Smooth muscle cell (in vitro differentiated cells): ENCODE results near the gene EPHA2. TPM values are rescaled to one million over a fixed set of nuclear protein-coding genes. Genes with fewer than 3 reads are reported as not detected.

Experiments used
- DNase-seq: peaks from one replicate; lab custom pipeline; 2025; ENCODE audit not compliant: unreplicated experiment; lab: John Stamatoyannopoulos, UW
- H2AFZ ChIP-seq: fragments of 200-600 bp; sonication (generic); 2 replicates; pipeline ENCODE4 v1.6.0; 2016; ENCODE audit warnings: antibody characterized with exemption, low read depth, mild to moderate bottlenecking
- H3F3A ChIP-seq: fragments of 200-600 bp; sonication (generic); 2 replicates; pipeline ENCODE4 v1.6.0; 2017; ENCODE audit warnings: antibody characterized with exemption, low read depth
- H3K27ac ChIP-seq: fragments of 200-600 bp; sonication (generic); 2 replicates; pipeline ENCODE4 v1.5.1; 2016; ENCODE audit warnings: low read depth, mild to moderate bottlenecking
- H3K27me3 ChIP-seq: fragments of 200-600 bp; sonication (generic); 2 replicates; pipeline ENCODE4 v1.6.1; 2016; ENCODE audit warnings: low read depth, mild to moderate bottlenecking
- H3K36me3 ChIP-seq: fragments of 200-600 bp; sonication (generic); 2 replicates; pipeline ENCODE4 v1.5.1; 2016; ENCODE audit warnings: low read depth
- H3K4me1 ChIP-seq: fragments of 200-600 bp; sonication (generic); 2 replicates; pipeline ENCODE4 v1.5.1; 2016; ENCODE audit warnings: low read depth
- H3K4me2 ChIP-seq: fragments of 200-600 bp; sonication (generic); 2 replicates; pipeline ENCODE4 v1.6.0; 2016; ENCODE audit warnings: mild to moderate bottlenecking
- H3K4me3 ChIP-seq: fragments of 200-600 bp; sonication (generic); 2 replicates; pipeline ENCODE4 v1.5.1; 2016; ENCODE audit warnings: mild to moderate bottlenecking
- H3K79me2 ChIP-seq: fragments of 200-600 bp; sonication (generic); 2 replicates; pipeline ENCODE4 v1.6.0; 2016; ENCODE audit warnings: low read depth, mild to moderate bottlenecking
- H3K9ac ChIP-seq: fragments of 200-600 bp; sonication (generic); 2 replicates; pipeline ENCODE4 v1.6.0; 2016; ENCODE audit warnings: low read depth
- H3K9me3 ChIP-seq: fragments of 200-600 bp; sonication (generic); replicated peaks from 2 replicates; pipeline ENCODE4 v1.5.1; 2016; ENCODE audit warnings: low read depth
- H4K20me1 ChIP-seq: fragments of 200-600 bp; sonication (generic); 2 replicates; pipeline ENCODE4 v1.6.0; 2016; ENCODE audit warnings: low read depth
- WGBS: methylation state at CpG from one replicate; pipeline ENCODE4 v1.1.7; 2016; ENCODE audit warnings: low lambda C conversion rate; 5-methylcytosine and 5-hydroxymethylcytosine counted together
- polyA plus RNA-seq: library from polyadenylated mRNA; unstranded; fragments of >200 nt; fragmentation: Nextera tagmentation; extraction: Ambion mirVana; gene quantifications from 2 replicates; pipeline ENCODE4 v1.2.1, GENCODE V29; 2016
- total RNA-seq: library from RNA; depleted of rRNA; stranded (reverse); fragments of >200 nt; gene quantifications from 2 replicates; pipeline ENCODE4 v1.2.3, GENCODE V29; 2014
- TF ChIP-seq, protein P1 (sequence below): fragments of 200-600 bp; sonication (generic); IDR thresholded peaks from 2 replicates; pipeline ENCODE4 v1.5.1; 2017; ENCODE audit warnings: borderline replicate concordance, mild to moderate bottlenecking, antibody characterized with exemption; ENCODE audit not compliant: insufficient read depth, poor library complexity, severe bottlenecking

EPHA2 gene
- total and polyA plus RNA-seq, 2 experiments from 2014 or later, result 27.3 to 34.8 TPM

DNA sequence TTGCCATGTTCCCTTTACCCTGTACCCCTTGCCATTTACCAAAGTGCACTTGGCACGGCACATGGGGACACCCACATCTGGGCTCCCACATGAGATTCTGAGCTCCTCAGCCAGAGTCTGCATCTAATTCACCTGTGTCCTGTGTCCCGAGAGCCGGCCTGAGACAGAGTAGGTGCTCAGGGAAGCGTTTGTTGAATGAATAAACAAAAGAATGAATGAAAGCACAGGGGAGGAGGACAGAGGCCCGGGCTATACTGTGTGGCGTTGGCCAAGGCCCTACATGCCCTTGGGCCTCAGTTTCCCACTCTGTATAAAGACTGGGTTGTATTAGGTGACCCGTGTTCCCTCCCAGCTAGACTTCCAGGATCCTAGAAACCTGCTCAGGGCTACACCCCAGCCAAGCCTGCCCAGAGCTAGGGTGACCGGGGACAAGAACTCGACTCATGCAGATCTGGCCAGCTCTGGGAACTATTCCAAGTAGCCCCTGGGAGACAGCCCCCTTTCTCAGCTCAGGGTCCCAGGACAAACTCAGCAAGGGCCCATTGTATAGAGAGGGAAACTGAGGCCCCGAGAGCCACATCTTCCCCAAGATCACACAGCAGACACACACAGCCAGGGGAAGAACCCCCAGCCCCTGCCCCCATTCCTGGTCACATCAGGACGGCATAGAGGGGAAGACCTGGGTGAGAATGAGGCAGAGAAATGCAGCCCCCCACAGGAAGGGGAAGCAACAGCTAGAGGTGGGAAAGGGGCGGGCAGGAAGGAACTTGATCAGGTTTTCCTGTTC, 6.0 kb downstream of the EPHA2 start:
- 96% methylated on average over 12 of the region's 12 CpGs for WGBS
- H3F3A ChIP-seq, result peaks cover 18% of the 10 kb centered on the region
- no peak overlapping the region for H3K4me2 ChIP-seq
- no peaks in the 10 kb centered on the region for H3K9me3 ChIP-seq
- H2AFZ ChIP-seq, result no peak overlapping the region
- no peak overlapping the region for H3K4me3 ChIP-seq
- DNase-seq, result no peak
- no peaks in the 10 kb centered on the region for H3K27me3 ChIP-seq
- no peak overlapping the region for H3K27ac ChIP-seq
- H4K20me1 ChIP-seq, result peaks cover 86% of the 10 kb centered on the region
- H3K4me1 ChIP-seq, result peaks cover 58% of the 10 kb centered on the region
- no peaks in the 10 kb centered on the region for H3K36me3 ChIP-seq
- TF ChIP-seq, protein P1, sequence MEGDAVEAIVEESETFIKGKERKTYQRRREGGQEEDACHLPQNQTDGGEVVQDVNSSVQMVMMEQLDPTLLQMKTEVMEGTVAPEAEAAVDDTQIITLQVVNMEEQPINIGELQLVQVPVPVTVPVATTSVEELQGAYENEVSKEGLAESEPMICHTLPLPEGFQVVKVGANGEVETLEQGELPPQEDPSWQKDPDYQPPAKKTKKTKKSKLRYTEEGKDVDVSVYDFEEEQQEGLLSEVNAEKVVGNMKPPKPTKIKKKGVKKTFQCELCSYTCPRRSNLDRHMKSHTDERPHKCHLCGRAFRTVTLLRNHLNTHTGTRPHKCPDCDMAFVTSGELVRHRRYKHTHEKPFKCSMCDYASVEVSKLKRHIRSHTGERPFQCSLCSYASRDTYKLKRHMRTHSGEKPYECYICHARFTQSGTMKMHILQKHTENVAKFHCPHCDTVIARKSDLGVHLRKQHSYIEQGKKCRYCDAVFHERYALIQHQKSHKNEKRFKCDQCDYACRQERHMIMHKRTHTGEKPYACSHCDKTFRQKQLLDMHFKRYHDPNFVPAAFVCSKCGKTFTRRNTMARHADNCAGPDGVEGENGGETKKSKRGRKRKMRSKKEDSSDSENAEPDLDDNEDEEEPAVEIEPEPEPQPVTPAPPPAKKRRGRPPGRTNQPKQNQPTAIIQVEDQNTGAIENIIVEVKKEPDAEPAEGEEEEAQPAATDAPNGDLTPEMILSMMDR, result no peak
- no peak overlapping the region for H3K9ac ChIP-seq
- H3K79me2 ChIP-seq, result peaks cover 67% of the 10 kb centered on the region

DNA sequence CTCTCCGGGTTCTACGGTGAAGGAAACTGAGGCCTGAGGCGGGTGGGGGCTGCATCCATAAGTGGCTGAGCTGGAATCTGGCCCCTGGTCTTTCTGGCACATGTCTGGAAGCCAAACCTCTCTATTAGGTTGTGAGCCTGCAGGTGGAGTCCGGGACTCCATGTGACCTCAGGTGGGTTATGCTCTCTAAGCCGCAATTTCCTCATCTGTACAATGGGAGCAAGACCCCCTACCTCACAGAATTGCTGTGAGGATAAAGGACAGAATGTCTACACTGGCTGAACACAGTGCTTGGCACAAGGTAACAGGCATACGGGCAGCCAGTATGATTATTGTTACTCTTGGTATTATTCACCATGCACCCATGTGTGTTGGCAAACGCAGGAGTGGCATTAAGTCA, 6.7 kb downstream of the EPHA2 start:
- Histone ChIP-seq H4K20me1 (peaks cover 85% of the 10 kb centered on the region), H3K4me1 (peaks cover 58% of the 10 kb centered on the region), H3F3A (peaks cover 18% of the 10 kb centered on the region), H3K4me2 (no peak overlapping the region), H3K36me3 (no peaks in the 10 kb centered on the region), H3K27ac (no peak overlapping the region), H3K27me3 (no peaks in the 10 kb centered on the region), H3K9me3 (no peaks in the 10 kb centered on the region), H2AFZ (no peak overlapping the region), H3K9ac (no peak overlapping the region), H3K4me3 (no peak overlapping the region), H3K79me2 (peaks cover 65% of the 10 kb centered on the region)
- DNase-seq, result no peak
- TF ChIP-seq, protein P1, result no peak
- 97% methylated on average over 7 of the region's 7 CpGs for WGBS

DNA sequence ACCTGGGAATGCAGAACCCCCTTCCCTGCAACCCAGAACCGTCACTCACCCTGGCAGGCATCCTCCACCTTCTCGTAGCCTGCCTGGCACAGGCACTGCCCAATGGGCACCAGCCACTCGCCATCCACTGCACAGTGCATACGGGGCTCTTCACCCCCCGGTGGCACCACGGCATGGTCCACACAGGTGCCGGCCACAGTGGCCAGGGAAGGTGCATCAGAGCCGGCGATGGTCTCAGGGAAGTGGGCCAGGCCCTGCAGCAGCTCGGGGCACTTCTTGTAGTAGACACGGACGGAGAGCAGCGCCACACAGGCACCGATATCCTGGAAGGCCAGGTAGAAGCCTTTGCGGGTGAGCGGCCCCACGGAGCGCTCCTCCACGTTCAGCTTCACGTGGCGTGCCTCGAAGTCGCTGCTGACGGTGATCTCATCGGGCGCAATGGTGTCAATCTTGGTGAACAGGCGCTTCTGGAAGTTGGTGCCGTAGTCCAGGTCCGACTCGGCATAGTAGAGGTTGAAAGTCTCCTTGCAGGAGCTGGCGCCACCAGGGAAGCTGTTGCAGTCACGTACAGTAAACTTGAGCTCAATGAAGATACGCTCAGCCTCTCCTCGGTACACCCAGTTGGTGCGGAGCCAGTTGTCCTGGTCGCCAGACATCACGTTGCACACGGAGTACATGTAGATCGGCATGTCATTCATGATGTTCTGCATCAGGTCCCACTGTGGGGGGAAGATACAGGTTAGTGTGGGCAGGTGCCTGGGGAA, 7.4 kb downstream of the EPHA2 start:
- Histone ChIP-seq H4K20me1 (peaks cover 85% of the 10 kb centered on the region), H3K9ac (no peak overlapping the region), H3K27ac (no peak overlapping the region), H3K4me1 (peaks cover 52% of the 10 kb centered on the region), H3K79me2 (peaks cover 58% of the 10 kb centered on the region), H3K36me3 (no peaks in the 10 kb centered on the region), H3F3A (peaks cover 18% of the 10 kb centered on the region), H3K9me3 (no peaks in the 10 kb centered on the region), H3K4me3 (no peak overlapping the region), H3K4me2 (no peak overlapping the region), H3K27me3 (no peaks in the 10 kb centered on the region), H2AFZ (no peak overlapping the region)
- 97% methylated on average over 39 of the region's 39 CpGs for WGBS
- no peak for DNase-seq
- TF ChIP-seq, protein P1, result no peak
